H1 (cell line): ENCODE measurements around the gene SGCD. TPM values are rescaled to one million over a fixed set of nuclear protein-coding genes. Genes with fewer than 3 reads are reported as not detected.

Experiments used
- CTCF ChIA-PET: fragments of 300-600 bp; sonication (Branson Sonifier 250); formaldehyde crosslinking; loops from one replicate; lab custom pipeline; 2021; ENCODE audit not compliant: partially characterized antibody; lab: Charles Lee
- POLR2A ChIA-PET: fragments of 300-600 bp; sonication (Branson Sonifier 250); formaldehyde crosslinking; loops from one replicate; lab custom pipeline; 2021; ENCODE audit warnings: inconsistent platforms; ENCODE audit not compliant: partially characterized antibody; lab: Charles Lee
- DNase-seq, 2 experiments: peaks; one replicate each; pipeline versions ENCODE4 v3.0.0 to v3.0.0-alpha.2; 2010 to 2022; ENCODE audit warnings: low spot score in 2 of 2, low read depth in 1 of 2, mixed read lengths in 1 of 2
- FAIRE-seq: peaks from 2 replicates; lab custom pipeline; 2011; peaks lifted over from hg19 to GRCh38; lab: Jason Lieb, UNC
- H2AFZ ChIP-seq: 2 replicates; pipeline ENCODE4 v1.8.1; 2012; ENCODE audit warnings: low read length, inconsistent platforms
- H2AK5ac ChIP-seq: 2 replicates; pipeline ENCODE4 v1.6.1; 2013; ENCODE audit warnings: low read depth, low read length
- H2BK120ac ChIP-seq: replicated peaks from 2 replicates; pipeline ENCODE3; 2013; ENCODE audit warnings: low read depth, low read length, inconsistent platforms
- H2BK12ac ChIP-seq: 2 replicates; pipeline ENCODE4 v1.6.1; 2013; ENCODE audit warnings: low read depth, low read length
- H2BK15ac ChIP-seq: 2 replicates; pipeline ENCODE4 v1.6.1; 2013; ENCODE audit warnings: low read length
- H2BK20ac ChIP-seq: 2 replicates; pipeline ENCODE4 v1.6.1; 2013; ENCODE audit warnings: low read length
- H2BK5ac ChIP-seq: 2 replicates; pipeline ENCODE4 v1.6.1; 2013; ENCODE audit warnings: low read depth, low read length
- H3K14ac ChIP-seq: 2 replicates; pipeline ENCODE4 v1.6.1; 2013; ENCODE audit warnings: inconsistent platforms; ENCODE audit not compliant: insufficient read length
- H3K18ac ChIP-seq: 2 replicates; pipeline ENCODE4 v1.6.1; 2013; ENCODE audit warnings: low read length; ENCODE audit errors: extremely low read depth
- H3K23ac ChIP-seq: 2 replicates; pipeline ENCODE4 v1.6.1; 2013; ENCODE audit warnings: inconsistent platforms; ENCODE audit not compliant: insufficient read length
- H3K23me2 ChIP-seq: 2 replicates; pipeline ENCODE4 v1.6.1; 2013; ENCODE audit warnings: low read depth, low read length
- H3K27ac ChIP-seq: 2 replicates; pipeline ENCODE4 v1.6.1; 2011; ENCODE audit warnings: low read depth, low read length, inconsistent platforms
- H3K27me3 ChIP-seq, 4 experiments: replicated peaks in 1 of 4; 1 replicate in 1 of 4; 2 replicates in 3 of 4; pipeline versions ENCODE4 v1.6.1 to v1.8.1; 2011 to 2013; ENCODE audit warnings: low read length in 3 of 4, mild to moderate bottlenecking in 3 of 4, inconsistent platforms in 2 of 4, mixed read lengths in 2 of 4, moderate library complexity in 1 of 4; ENCODE audit not compliant: control insufficient read depth in 3 of 4, insufficient read depth in 3 of 4; ENCODE audit errors: extremely low read depth in 1 of 4
- H3K36me3 ChIP-seq, 4 experiments: 2 replicates each; pipeline versions ENCODE4 v1.6.1 to v1.8.1; 2011 to 2013; ENCODE audit warnings: mild to moderate bottlenecking in 4 of 4, low read length in 3 of 4, moderate library complexity in 2 of 4, control low read depth in 1 of 4, inconsistent platforms in 1 of 4; ENCODE audit not compliant: insufficient read depth in 4 of 4, control insufficient read depth in 2 of 4
- H3K4ac ChIP-seq: replicated peaks from 2 replicates; pipeline ENCODE3; 2013; ENCODE audit warnings: low read length, low read depth, mixed read lengths, inconsistent platforms; ENCODE audit not compliant: insufficient read length
- H3K4me1 ChIP-seq, 4 experiments: replicated peaks in 1 of 4; 1 replicate in 1 of 4; 2 replicates in 3 of 4; pipeline versions ENCODE4 v1.6.1 to v1.8.1; 2011 to 2013; ENCODE audit warnings: low read length in 3 of 4, inconsistent platforms in 2 of 4, mixed read lengths in 1 of 4; ENCODE audit not compliant: insufficient read depth in 4 of 4, control insufficient read depth in 3 of 4
- H3K4me2 ChIP-seq, 2 experiments: 2 replicates each; pipeline versions ENCODE4 v1.6.1 to v1.8.1; 2011 to 2013; ENCODE audit warnings: low read depth in 2 of 2, low read length in 2 of 2, control low read depth in 1 of 2, inconsistent platforms in 1 of 2, mild to moderate bottlenecking in 1 of 2; ENCODE audit not compliant: insufficient read depth in 1 of 2
- H3K4me3 ChIP-seq, 4 experiments: fragments of 200-600, 300-600 bp in 1 of 4; sonication (generic), shearing (Covaris generic), sonication (Bioruptor Twin) in 1 of 4; 2 replicates each; pipeline versions ENCODE4 v1.5.1 to v1.8.1; 2011 to 2016; ENCODE audit warnings: low read length in 4 of 4, low read depth in 3 of 4, control low read depth in 2 of 4, inconsistent platforms in 2 of 4, mild to moderate bottlenecking in 2 of 4, mixed read lengths in 1 of 4, moderate library complexity in 1 of 4; ENCODE audit not compliant: insufficient read depth in 2 of 4; ENCODE audit errors: extremely low read depth in 1 of 4
- H3K56ac ChIP-seq: replicated peaks from 2 replicates; pipeline ENCODE3; 2013; ENCODE audit warnings: low read depth, mild to moderate bottlenecking, mixed read lengths, low read length, inconsistent platforms; ENCODE audit not compliant: insufficient read length
- H3K79me1 ChIP-seq: 2 replicates; pipeline ENCODE4 v1.6.1; 2013; ENCODE audit warnings: low read depth, low read length, control low read depth
- H3K79me2 ChIP-seq, 2 experiments: 2 replicates each; pipeline versions ENCODE4 v1.6.1 to v1.8.1; 2012 to 2013; ENCODE audit warnings: low read length in 2 of 2, mild to moderate bottlenecking in 2 of 2, inconsistent platforms in 1 of 2; ENCODE audit not compliant: insufficient read depth in 2 of 2, control insufficient read depth in 1 of 2
- H3K9ac ChIP-seq, 4 experiments: replicated peaks in 1 of 4; 1 replicate in 1 of 4; 2 replicates in 3 of 4; pipeline versions ENCODE4 v1.6.1 to v1.8.1; 2011 to 2013; ENCODE audit warnings: low read depth in 3 of 4, low read length in 3 of 4, control low read depth in 2 of 4, mild to moderate bottlenecking in 2 of 4, moderate library complexity in 2 of 4, inconsistent platforms in 1 of 4; ENCODE audit errors: extremely low read depth in 1 of 4
- H3K9me3 ChIP-seq, 2 experiments: 2 replicates each; pipeline versions ENCODE4 v1.6.1 to v1.8.1; 2012 to 2013; ENCODE audit warnings: mild to moderate bottlenecking in 2 of 2, moderate library complexity in 2 of 2, control low read depth in 1 of 2, inconsistent platforms in 1 of 2, low read depth in 1 of 2, low read length in 1 of 2, mixed read lengths in 1 of 2; ENCODE audit not compliant: insufficient read depth in 2 of 2
- H4K20me1 ChIP-seq, 2 experiments: replicated peaks in 1 of 2; 2 replicates each; pipeline versions ENCODE3 to v1.8.1; 2011 to 2013; ENCODE audit warnings: inconsistent platforms in 2 of 2, low read length in 2 of 2, mild to moderate bottlenecking in 1 of 2; ENCODE audit not compliant: insufficient read depth in 2 of 2, control insufficient read depth in 1 of 2
- H4K5ac ChIP-seq: 2 replicates; pipeline ENCODE4 v1.6.1; 2013; ENCODE audit warnings: low read length, low read depth, mixed read lengths, inconsistent platforms; ENCODE audit not compliant: insufficient read length
- H4K8ac ChIP-seq: 2 replicates; pipeline ENCODE4 v1.8.0; 2013; ENCODE audit warnings: mild to moderate bottlenecking, moderate library complexity, low read length, inconsistent platforms; ENCODE audit not compliant: insufficient read depth; ENCODE audit errors: extremely low read depth
- H4K91ac ChIP-seq: replicated peaks from 2 replicates; pipeline ENCODE3; 2013; ENCODE audit warnings: low read length, mixed read lengths, inconsistent platforms; ENCODE audit not compliant: insufficient read length
- EGR1 ChIP-seq: IDR thresholded peaks from 2 replicates; pipeline ENCODE4 v1.6.1; 2011; ENCODE audit warnings: low read depth, low read length, borderline replicate concordance
- EP300 ChIP-seq, 2 experiments: IDR thresholded peaks; 1 replicate in 1 of 2; 2 replicates in 1 of 2; pipeline ENCODE4 v1.6.1; 2011 to 2012; ENCODE audit warnings: low read depth in 2 of 2, low read length in 2 of 2, mild to moderate bottlenecking in 2 of 2, borderline replicate concordance in 1 of 2, inconsistent platforms in 1 of 2, moderate library complexity in 1 of 2
- MAFK ChIP-seq: IDR thresholded peaks from 2 replicates; pipeline ENCODE4 v1.6.1; 2012; ENCODE audit warnings: low read depth, mild to moderate bottlenecking, improper control_type of control experiment, low read length
- PHF8 ChIP-seq: fragments of 200-600 bp; sonication (generic); conservative IDR thresholded peaks from 2 replicates; pipeline ENCODE4 v1.7.1; 2012; ENCODE audit warnings: low read depth, mild to moderate bottlenecking, inconsistent platforms, low read length, moderate library complexity
- POLR2AphosphoS5 ChIP-seq: IDR thresholded peaks from 2 replicates; pipeline ENCODE4 v1.6.1; 2011; ENCODE audit warnings: low read depth, low read length
- SP4 ChIP-seq: IDR thresholded peaks from 2 replicates; pipeline ENCODE4 v1.6.1; 2012; ENCODE audit warnings: low read length, inconsistent platforms
- WGBS, 2 experiments: shearing (Covaris generic) in 1 of 2; methylation state at CpG; one replicate each; pipeline versions ENCODE4 v1.1.6 to v1.1.7; 2013 to 2015; ENCODE audit warnings: low lambda C conversion rate in 2 of 2, mixed read lengths in 2 of 2, inconsistent platforms in 1 of 2, low coverage in 1 of 2, missing lambda C conversion rate in 1 of 2; ENCODE audit not compliant: insufficient replicate concordance in 2 of 2, insufficient coverage in 1 of 2, insufficient read length in 1 of 2; ENCODE audit errors: extremely low coverage in 1 of 2, missing lambda C conversion rate in 1 of 2; 5-methylcytosine and 5-hydroxymethylcytosine counted together
- polyA plus RNA-seq, 7 experiments: library from polyadenylated mRNA; depleted of rRNA in 3 of 7; stranded (reverse) in 5 of 7; unstranded in 2 of 7; fragments of >200 nt in 5 of 7; fragments of 200-250 nt in 2 of 7; gene quantifications; 1 replicate in 5 of 7; 2 replicates in 1 of 7; 4 replicates in 1 of 7; pipeline versions ENCODE4 v1.2.1 to v1.2.3, GENCODE V29; 2011 to 2013; ENCODE audit warnings: missing spikeins in 2 of 7, mixed read lengths in 2 of 7
- total RNA-seq: library from RNA; stranded (reverse); fragmentation: NEBNext Ultra II Directional; extraction: Animal tissue kit (Norgen Biotek cat#: 25700); gene quantifications from 2 replicates; pipeline ENCODE4 v1.2.1, GENCODE V29; 2021
- TF ChIP-seq, protein P1 (sequence below): IDR thresholded peaks from 2 replicates; pipeline ENCODE4 v1.6.1; 2011; ENCODE audit warnings: low read length, improper control_type of control experiment

SGCD gene
- total and polyA plus RNA-seq, 2 of the 8 experiments (the other 6 are each of a cell fraction or from before 2014, with no cell fraction given) = 0.04 to 0.08 TPM

DNA sequence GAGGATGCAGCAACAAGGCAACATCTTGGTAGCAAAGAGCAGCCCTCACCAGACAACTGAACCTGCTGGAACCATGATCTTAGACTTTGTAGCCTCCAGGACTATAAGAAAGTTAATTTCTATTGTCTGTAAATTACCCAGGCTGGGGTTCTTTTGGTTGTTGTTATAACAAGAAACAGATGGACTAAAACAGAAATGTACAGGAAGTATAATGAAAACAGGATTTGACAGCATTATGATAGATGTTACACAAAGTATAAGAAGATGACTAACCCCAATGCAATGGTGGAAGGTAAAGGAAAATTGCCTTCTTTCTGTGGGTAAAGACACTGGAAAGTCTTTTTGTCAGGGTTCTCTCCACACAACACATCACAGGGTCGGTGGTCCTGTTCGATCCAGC lies 204.2 kb downstream of the SGCD start:
- no peak for DNase-seq
- no peak overlapping the region for H3K56ac ChIP-seq
- WGBS, 2 experiments = 89% methylated on average over 2 of the region's 2 CpGs; no CpG with 5 or more reads in 1 of the 2 experiments

More for the DNA sequence above, 204.2 kb downstream of the SGCD start:
- H3K14ac ChIP-seq = no peak overlapping the region
- no peaks in the 10 kb centered on the region for H3K79me2 ChIP-seq
- H4K5ac ChIP-seq = no peak overlapping the region
- H3K79me1 ChIP-seq = no peaks in the 10 kb centered on the region
- H2BK20ac ChIP-seq = no peak overlapping the region
- no peak overlapping the region for H2AK5ac ChIP-seq
- H3K36me3 ChIP-seq = no peaks in the 10 kb centered on the region
- no peak overlapping the region for H3K9ac ChIP-seq
- H3K27me3 ChIP-seq = no peaks in the 10 kb centered on the region
- no peak overlapping the region for H2BK5ac ChIP-seq
- ChIA-PET CTCF (no interaction called here), POLR2A (no interaction called here)
- H4K8ac ChIP-seq = no peak overlapping the region
- H2BK15ac ChIP-seq = no peak overlapping the region
- no peak overlapping the region for H3K4me3 ChIP-seq
- H3K4me2 ChIP-seq = no peak overlapping the region
- no peaks in the 10 kb centered on the region for H3K23me2 ChIP-seq
- TF ChIP-seq, protein P1, sequence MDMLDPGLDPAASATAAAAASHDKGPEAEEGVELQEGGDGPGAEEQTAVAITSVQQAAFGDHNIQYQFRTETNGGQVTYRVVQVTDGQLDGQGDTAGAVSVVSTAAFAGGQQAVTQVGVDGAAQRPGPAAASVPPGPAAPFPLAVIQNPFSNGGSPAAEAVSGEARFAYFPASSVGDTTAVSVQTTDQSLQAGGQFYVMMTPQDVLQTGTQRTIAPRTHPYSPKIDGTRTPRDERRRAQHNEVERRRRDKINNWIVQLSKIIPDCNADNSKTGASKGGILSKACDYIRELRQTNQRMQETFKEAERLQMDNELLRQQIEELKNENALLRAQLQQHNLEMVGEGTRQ = no peak
- TF ChIP-seq EGR1 (no peak), SP4 (no peak), POLR2AphosphoS5 (no peak), MAFK (no peak), PHF8 (no peak), EP300 (IDR thresholded peaks at IDR 0.05; ENCODE audit: borderline replicate concordance in 1 of 2, low read depth in 2 of 2, low read length in 2 of 2) (no peak)
- no peak overlapping the region for H4K91ac ChIP-seq
- no peak overlapping the region for H3K4ac ChIP-seq
- H4K20me1 ChIP-seq = no peaks in the 10 kb centered on the region
- no peak overlapping the region for H3K23ac ChIP-seq
- no peak overlapping the region for H2AFZ ChIP-seq
- no peaks in the 10 kb centered on the region for H3K4me1 ChIP-seq
- no peaks in the 10 kb centered on the region for H3K9me3 ChIP-seq
- H2BK120ac ChIP-seq = no peak overlapping the region
- H3K27ac ChIP-seq = no peak overlapping the region
- no peak for FAIRE-seq
- H2BK12ac ChIP-seq = no peak overlapping the region
- no peak overlapping the region for H3K18ac ChIP-seq
